Naive B cell (primary cell): Measurements from ENCODE around the gene GCNA. TPM values are rescaled to one million over a fixed set of nuclear protein-coding genes. Genes with fewer than 3 reads are reported as not detected.
"Not testable (repeated sequence)": the region's sequence is repeated elsewhere in the genome, so short reads cannot be mapped to it uniquely, and the experiment has no call there.

Experiments used
- ATAC-seq, 2 donors: fragments of 150-1000 bp; cut with Tn5 transposase; 2 replicates each; pipeline ENCODE4 v1.10.0; 2021; ENCODE audit warnings: low read depth in 2 of 2, mild to moderate bottlenecking in 2 of 2, moderate library complexity in 2 of 2
- DNase-seq: peaks from one replicate; pipeline ENCODE4 v3.0.0; 2022
- H3K27ac Mint-ChIP-seq, 6 donors: one replicate each; pipeline ENCODE4 v1.8.0; 2020 to 2022; ENCODE audit warnings: mild to moderate bottlenecking in 6 of 6, mixed read lengths in 6 of 6, moderate library complexity in 5 of 6, inconsistent platforms in 2 of 6
- H3K27me3 Mint-ChIP-seq, 3 donors: one replicate each; pipeline ENCODE4 v1.8.0; 2021 to 2022; ENCODE audit warnings: mixed read lengths in 3 of 3, mild to moderate bottlenecking in 1 of 3
- H3K36me3 Mint-ChIP-seq, 2 donors: one replicate each; pipeline ENCODE4 v1.8.0; 2020 to 2022; ENCODE audit warnings: mixed read lengths in 2 of 2, inconsistent platforms in 1 of 2, mild to moderate bottlenecking in 1 of 2
- H3K4me1 Mint-ChIP-seq, 3 donors: one replicate each; pipeline ENCODE4 v1.8.0; 2020 to 2022; ENCODE audit warnings: mixed read lengths in 3 of 3, inconsistent platforms in 1 of 3, mild to moderate bottlenecking in 1 of 3, moderate library complexity in 1 of 3
- H3K4me3 Mint-ChIP-seq, 8 donors: one replicate each; pipeline ENCODE4 v1.8.0; 2020 to 2022; ENCODE audit warnings: mild to moderate bottlenecking in 8 of 8, mixed read lengths in 8 of 8, moderate library complexity in 8 of 8, inconsistent platforms in 2 of 8
- H3K9me3 Mint-ChIP-seq, 7 donors: one replicate each; pipeline ENCODE4 v1.8.0; 2020 to 2022; ENCODE audit warnings: mixed read lengths in 7 of 7, mild to moderate bottlenecking in 5 of 7, inconsistent platforms in 2 of 7, moderate library complexity in 1 of 7
- polyA plus RNA-seq, 6 donors: library from polyadenylated mRNA; unstranded; fragments of 300-500 nt; fragmentation: Illumina TruSeq; gene quantifications; one replicate each; pipeline ENCODE4 v1.2.3, GENCODE V29; 2021; ENCODE audit warnings: low read depth in 6 of 6

GCNA gene
- polyA plus RNA-seq, 6 donors from 2014 or later, result 0.16 to 0.52 (median 0.19) TPM; not detected in 3

GRCh38 chrX:71579136-71579989 lies 1.1 kb downstream of the GCNA start:
- Mint-ChIP-seq H3K4me3 (no peak overlapping the region), H3K36me3 (no peaks in the 10 kb centered on the region), H3K4me1 (peaks cover 0 to 9% (median 0%) of the 10 kb centered on the region in 3 donors), H3K27me3 (no peaks in the 10 kb centered on the region), H3K9me3 (no peaks in the 10 kb centered on the region), H3K27ac (peak overlapping the region in 1 of 6 donors; percentile 93)
- no peak for ATAC-seq
- no peak for DNase-seq

DNA sequence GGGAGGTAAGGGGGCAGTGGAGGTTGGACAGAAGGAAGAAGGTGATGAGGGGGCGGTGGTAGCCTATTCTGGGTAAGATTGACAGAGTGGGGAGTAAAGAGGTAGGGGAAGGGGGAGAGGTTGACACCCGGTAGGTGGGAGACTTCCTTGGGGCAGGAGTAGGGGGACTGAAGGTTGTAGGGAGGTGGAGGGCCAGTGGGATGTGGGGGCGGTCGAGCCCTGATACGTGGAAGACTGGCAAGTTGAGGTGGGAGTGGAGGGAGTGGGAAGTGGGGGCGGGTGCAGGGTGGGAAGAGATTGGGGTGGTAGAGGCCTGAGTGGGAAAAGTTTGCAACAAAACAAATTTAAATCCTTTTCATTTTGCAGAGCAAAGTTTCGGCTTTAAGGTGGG lies 1.7 kb downstream of the GCNA start:
- no peak for DNase-seq
- H3K27ac Mint-ChIP-seq, result no peak overlapping the region
- no peaks in the 10 kb centered on the region for H3K27me3 Mint-ChIP-seq
- no peak for ATAC-seq
- H3K4me1 Mint-ChIP-seq, result peaks cover 0 to 9% (median 0%) of the 10 kb centered on the region in 3 donors
- no peak overlapping the region for H3K4me3 Mint-ChIP-seq
- no peaks in the 10 kb centered on the region for H3K36me3 Mint-ChIP-seq
- H3K9me3 Mint-ChIP-seq, result no peaks in the 10 kb centered on the region

- no peak for DNase-seq
- no peaks in the 10 kb centered on the region for H3K27me3 Mint-ChIP-seq
- peaks cover 0 to 9% (median 0%) of the 10 kb centered on the region in 3 donors for H3K4me1 Mint-ChIP-seq
These were observed 3.0 kb downstream of the GCNA start for GRCh38 chrX:71581210-71581609.

DNA sequence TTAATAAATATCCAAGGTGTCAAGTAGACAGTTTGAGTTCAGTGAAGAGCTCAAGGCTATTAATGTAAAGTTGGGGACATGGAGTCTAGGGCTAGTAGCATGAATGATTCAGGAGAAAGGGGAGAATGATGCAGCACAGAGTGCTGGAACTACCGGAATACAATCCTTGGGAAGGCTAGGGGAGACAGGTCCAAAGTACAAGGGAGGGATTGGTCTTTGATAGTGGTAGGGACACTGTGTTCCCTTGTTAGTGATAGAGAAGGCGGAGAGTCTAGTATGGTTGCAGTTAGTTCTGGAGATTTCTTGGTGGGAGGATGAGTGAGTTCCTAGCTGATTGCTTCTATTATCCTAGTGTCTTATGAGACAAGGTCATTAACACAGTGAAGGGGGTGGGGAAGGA lies 8.7 kb downstream of the GCNA start:
- no peak overlapping the region for H3K4me3 Mint-ChIP-seq
- H3K4me1 Mint-ChIP-seq, result no peaks in the 10 kb centered on the region
- H3K27me3 Mint-ChIP-seq, result no peaks in the 10 kb centered on the region
- peak overlapping the region in 1 of 6 donors; percentile 49 for H3K27ac Mint-ChIP-seq
- no peak for DNase-seq
- peaks cover 0 to 2% (median 0%) of the 10 kb centered on the region in 7 donors for H3K9me3 Mint-ChIP-seq
- no peaks in the 10 kb centered on the region for H3K36me3 Mint-ChIP-seq
- ATAC-seq, result no peak

More at GRCh38 chrX:71581210-71581609, 3.0 kb downstream of the GCNA start:
- no peaks in the 10 kb centered on the region for H3K36me3 Mint-ChIP-seq
- peaks cover 0 to under 1% (median 0%) of the 10 kb centered on the region in 7 donors for H3K9me3 Mint-ChIP-seq
- no peak for ATAC-seq
- H3K27ac Mint-ChIP-seq, result peak overlapping the region in 1 of 6 donors; percentile 1
- H3K4me3 Mint-ChIP-seq, result no peak overlapping the region

DNA sequence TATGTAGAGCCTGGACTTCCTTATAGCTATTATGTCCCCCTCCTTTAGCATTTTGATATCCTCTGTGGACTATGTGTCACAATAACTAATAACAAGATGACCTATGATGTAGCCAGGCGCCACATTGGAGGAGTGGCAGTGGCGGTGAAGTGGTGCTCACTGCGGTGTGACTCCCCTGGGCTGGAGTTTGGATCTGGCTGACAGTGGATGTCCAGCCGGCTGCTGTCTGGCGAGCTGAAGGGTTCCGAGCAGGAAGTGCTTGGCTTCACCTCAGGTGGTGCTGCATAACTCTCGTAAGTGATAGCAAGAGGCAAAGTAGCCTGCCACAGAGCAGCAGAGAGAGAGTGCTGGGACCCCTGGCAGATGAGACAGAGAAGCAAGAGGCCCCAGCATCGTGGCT lies 15.0 kb downstream of the GCNA start:
- not testable (repeated sequence) for H3K4me1 Mint-ChIP-seq, H3K27me3 Mint-ChIP-seq, ATAC-seq, H3K9me3 Mint-ChIP-seq, H3K4me3 Mint-ChIP-seq, H3K36me3 Mint-ChIP-seq, DNase-seq, H3K27ac Mint-ChIP-seq

DNA sequence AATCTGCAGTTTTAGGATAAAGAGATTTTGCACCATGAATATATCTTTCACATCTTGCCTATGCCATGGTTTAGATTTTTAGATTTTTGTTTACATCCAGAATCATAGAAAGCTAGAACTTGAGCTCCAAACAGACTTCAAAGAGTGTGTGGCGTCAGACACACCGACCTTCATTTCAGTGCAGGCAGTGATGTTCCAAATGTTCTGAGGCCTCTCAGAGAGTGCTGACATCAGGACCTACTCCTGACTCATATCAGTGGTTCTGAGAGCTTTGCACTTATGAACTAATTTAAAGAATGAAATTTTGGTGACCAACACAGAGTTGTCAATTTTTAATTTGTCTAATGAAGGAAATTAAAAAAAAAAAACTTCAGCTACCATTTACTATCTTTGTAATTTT lies 21.7 kb downstream of the GCNA start:
- DNase-seq (no peak), ATAC-seq (no peak)
- Mint-ChIP-seq H3K4me1 (no peaks in the 10 kb centered on the region), H3K9me3 (peaks cover 0 to 3% (median 0%) of the 10 kb centered on the region in 7 donors), H3K27me3 (no peaks in the 10 kb centered on the region), H3K4me3 (no peak overlapping the region), H3K27ac (no peak overlapping the region), H3K36me3 (peaks cover 14 to 29% of the 10 kb centered on the region in 2 donors)

- peak overlapping the region in 1 of 8 donors; percentile 17 for H3K4me3 Mint-ChIP-seq
- peaks cover 0 to 7% (median 0%) of the 10 kb centered on the region in 7 donors for H3K9me3 Mint-ChIP-seq
- peaks cover 0 to 6% (median 0%) of the 10 kb centered on the region in 3 donors for H3K27me3 Mint-ChIP-seq
- no peak overlapping the region for H3K27ac Mint-ChIP-seq
- ATAC-seq (no peak), DNase-seq (no peak)
- peaks cover 0 to 16% (median 9%) of the 10 kb centered on the region in 3 donors for H3K4me1 Mint-ChIP-seq
- peaks cover 27 to 29% of the 10 kb centered on the region in 2 donors for H3K36me3 Mint-ChIP-seq
These were observed 25.4 kb downstream of the GCNA start for GRCh38 chrX:71603618-71604017.

DNA sequence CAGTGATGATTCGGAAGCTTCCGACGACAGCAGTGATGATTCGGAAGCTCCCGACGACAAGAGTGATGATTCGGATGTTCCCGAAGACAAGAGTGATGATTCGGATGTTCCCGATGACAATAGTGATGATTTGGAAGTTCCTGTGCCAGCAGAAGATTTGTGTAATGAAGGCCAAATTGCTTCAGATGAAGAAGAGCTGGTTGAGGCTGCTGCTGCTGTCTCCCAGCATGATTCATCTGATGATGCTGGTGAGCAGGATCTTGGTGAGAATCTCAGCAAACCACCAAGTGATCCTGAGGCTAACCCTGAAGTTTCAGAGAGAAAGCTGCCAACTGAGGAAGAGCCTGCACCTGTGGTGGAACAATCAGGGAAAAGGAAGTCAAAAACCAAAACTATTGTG lies 25.9 kb downstream of the GCNA start:
- peaks cover 0 to 6% (median 0%) of the 10 kb centered on the region in 3 donors for H3K27me3 Mint-ChIP-seq
- H3K27ac Mint-ChIP-seq, result peak overlapping the region in 1 of 6 donors; percentile 63
- no peak overlapping the region for H3K4me3 Mint-ChIP-seq
- H3K36me3 Mint-ChIP-seq, result peaks cover 27 to 33% of the 10 kb centered on the region in 2 donors
- peaks cover 0 to 7% (median 0%) of the 10 kb centered on the region in 7 donors for H3K9me3 Mint-ChIP-seq
- DNase-seq (no peak), ATAC-seq (no peak)
- H3K4me1 Mint-ChIP-seq, result peaks cover 3 to 18% (median 11%) of the 10 kb centered on the region in 3 donors

DNA sequence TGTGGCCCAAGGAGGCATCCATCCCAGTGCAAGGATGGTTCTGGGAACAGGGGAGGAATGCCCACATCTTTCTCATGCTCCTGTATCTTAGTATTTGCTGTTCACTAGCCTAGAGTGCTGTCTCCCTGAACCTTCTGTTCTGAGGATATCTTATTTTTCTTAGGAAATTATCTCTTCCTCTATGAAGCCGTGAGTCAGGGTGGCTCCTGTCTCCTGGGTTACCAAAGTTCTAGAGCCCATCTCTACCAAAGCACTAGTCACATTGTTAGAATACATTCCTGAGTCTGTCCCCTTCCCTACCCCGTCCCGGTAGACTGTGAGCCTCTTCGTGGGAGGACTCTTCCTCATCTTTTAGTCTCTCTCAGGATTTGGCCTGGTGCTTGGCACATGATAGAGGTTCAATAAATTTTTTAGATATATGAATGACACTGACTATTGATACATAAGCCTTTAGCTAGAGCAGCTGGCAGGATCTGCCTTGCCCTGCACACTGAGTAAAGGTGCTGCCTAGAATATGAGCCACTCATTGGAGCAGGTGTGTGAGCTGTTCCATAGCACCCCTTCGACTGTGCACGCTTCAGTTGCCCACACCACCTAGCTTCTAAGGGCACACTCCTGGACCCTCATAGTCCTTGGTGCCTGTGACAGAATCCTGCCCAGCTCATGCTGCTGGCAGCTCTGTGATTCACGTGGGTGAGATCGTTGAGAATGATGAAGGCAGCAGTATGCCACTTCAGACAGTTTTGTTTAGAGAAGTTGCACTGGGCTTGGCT lies 26.7 kb downstream of the GCNA start:
- DNase-seq (no peak), ATAC-seq (no peak)
- Mint-ChIP-seq H3K4me1 (peaks cover 4 to 19% (median 15%) of the 10 kb centered on the region in 3 donors), H3K27ac (peak overlapping the region in 1 of 6 donors; percentile 47), H3K4me3 (no peak overlapping the region), H3K9me3 (peaks cover 0 to 7% (median 0%) of the 10 kb centered on the region in 7 donors), H3K36me3 (peaks cover 27 to 33% of the 10 kb centered on the region in 2 donors), H3K27me3 (peaks cover 0 to 6% (median 0%) of the 10 kb centered on the region in 3 donors)

DNA sequence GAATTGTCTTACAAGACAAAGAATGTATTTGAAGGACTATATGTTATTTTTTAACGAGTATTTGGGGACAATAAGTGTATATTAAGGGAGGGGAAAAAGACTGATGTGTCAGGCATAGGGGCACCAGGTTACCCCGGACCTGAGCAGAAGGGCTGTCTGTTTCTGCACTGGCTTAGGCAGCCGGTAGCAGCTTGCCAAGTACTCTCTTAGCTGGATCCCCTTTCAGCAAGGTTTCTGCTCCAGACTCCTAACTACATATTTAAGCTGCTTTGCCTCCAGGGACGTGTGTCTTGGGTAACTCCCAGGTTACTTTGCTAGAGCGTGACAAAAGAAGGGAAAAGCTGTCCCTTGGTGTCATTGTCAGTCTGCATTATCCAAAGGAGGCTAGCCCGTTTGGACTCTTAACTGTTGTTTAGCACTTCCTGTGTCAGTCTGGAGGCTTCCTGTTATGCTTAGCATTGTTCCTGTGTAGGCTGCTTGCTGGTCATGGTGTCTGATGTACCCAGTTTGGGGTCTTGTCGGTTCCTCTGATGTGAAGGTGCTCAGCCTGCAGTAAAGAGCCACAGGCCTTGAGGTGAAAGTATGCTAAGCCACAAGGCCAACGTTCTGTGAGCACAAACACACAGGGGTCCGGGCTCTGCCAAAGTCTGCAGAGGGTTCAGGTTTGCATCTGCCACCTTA lies 28.4 kb downstream of the GCNA start:
- Mint-ChIP-seq H3K4me3 (peak overlapping the region in 1 of 8 donors; percentile 71), H3K27me3 (peaks cover 0 to 6% (median 0%) of the 10 kb centered on the region in 3 donors), H3K36me3 (peaks cover 27 to 41% of the 10 kb centered on the region in 2 donors), H3K4me1 (peaks cover 4 to 19% (median 15%) of the 10 kb centered on the region in 3 donors), H3K27ac (peak overlapping the region in 2 of 6 donors; percentile 2 to 42), H3K9me3 (peaks cover 0 to 7% (median 0%) of the 10 kb centered on the region in 7 donors)
- ATAC-seq (no peak), DNase-seq (no peak)

DNA sequence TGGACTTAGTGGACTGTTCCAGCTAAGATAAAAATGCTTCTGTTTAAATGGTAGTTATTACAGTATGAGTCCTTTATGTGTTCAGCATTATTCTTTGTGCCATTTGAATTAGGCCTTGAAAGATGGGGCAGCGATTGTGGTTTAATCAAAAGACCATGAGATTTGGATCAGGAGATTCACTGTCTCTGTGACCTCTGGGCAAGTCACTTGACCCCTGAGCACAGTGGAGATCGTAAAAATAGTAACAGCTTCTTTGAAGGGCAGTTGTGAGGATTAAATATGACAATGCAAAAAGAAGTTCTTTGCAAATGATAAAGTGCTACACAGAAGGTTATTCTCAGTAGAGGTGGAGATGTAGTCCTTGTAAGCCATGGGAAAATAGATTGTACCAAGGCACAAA lies 29.3 kb downstream of the GCNA start:
- Mint-ChIP-seq H3K9me3 (peaks cover 0 to 7% (median 0%) of the 10 kb centered on the region in 7 donors), H3K4me1 (peaks cover 4 to 19% (median 15%) of the 10 kb centered on the region in 3 donors), H3K36me3 (peaks cover 19 to 41% of the 10 kb centered on the region in 2 donors), H3K4me3 (no peak overlapping the region), H3K27me3 (peaks cover 0 to 6% (median 0%) of the 10 kb centered on the region in 3 donors), H3K27ac (peak overlapping the region in 1 of 6 donors; percentile 2)
- ATAC-seq (no peak), DNase-seq (no peak)

DNA sequence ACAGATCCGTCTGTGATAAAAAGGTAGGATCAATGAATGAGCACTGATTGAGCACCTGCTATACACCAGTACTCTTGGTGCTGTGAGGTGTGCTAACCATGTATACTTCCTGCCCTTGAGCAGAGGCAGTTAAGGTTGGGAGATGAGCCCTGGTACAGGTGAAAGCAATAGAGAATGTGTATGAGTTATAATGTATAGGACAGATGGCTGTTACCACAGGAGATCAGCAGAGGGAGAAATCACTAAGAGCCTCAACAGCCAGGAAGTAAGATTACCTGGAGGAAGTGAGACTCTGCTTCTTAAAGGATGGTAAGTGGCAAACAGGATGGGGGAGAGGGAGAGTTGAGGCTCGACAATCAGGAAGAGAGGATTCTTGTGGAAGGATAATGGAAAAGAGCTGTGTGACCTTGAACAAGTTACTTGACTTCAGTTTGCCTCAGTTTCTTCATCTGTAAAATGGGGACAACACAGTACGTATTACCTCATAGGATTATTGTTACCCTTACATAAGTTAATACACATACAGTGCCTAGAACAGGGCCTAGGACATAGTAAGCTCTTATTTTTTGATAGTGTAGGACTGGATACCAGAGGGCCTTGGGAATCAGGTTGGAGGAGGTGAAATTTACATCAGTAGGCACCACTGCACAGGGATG lies 31.0 kb downstream of the GCNA start:
- Mint-ChIP-seq H3K27ac (peak overlapping the region in 3 of 6 donors; percentile 10 to 37 (median 16)), H3K27me3 (peaks cover 0 to 6% (median 0%) of the 10 kb centered on the region in 3 donors), H3K36me3 (peaks cover 8 to 27% of the 10 kb centered on the region in 2 donors), H3K9me3 (peaks cover 0 to 7% (median 0%) of the 10 kb centered on the region in 7 donors), H3K4me3 (no peak overlapping the region), H3K4me1 (peaks cover 4 to 19% (median 15%) of the 10 kb centered on the region in 3 donors)
- ATAC-seq (peak in 1 of 2 donors; percentile 40), DNase-seq (no peak)
